ENCODE results near the gene PEX11B. TPM values are rescaled to one million over a fixed set of nuclear protein-coding genes. Genes with fewer than 3 reads are reported as not detected.

Gene PEX11B
- total RNA-seq, 1 donor from 2014 or later, result 26.6 TPM

DNA sequence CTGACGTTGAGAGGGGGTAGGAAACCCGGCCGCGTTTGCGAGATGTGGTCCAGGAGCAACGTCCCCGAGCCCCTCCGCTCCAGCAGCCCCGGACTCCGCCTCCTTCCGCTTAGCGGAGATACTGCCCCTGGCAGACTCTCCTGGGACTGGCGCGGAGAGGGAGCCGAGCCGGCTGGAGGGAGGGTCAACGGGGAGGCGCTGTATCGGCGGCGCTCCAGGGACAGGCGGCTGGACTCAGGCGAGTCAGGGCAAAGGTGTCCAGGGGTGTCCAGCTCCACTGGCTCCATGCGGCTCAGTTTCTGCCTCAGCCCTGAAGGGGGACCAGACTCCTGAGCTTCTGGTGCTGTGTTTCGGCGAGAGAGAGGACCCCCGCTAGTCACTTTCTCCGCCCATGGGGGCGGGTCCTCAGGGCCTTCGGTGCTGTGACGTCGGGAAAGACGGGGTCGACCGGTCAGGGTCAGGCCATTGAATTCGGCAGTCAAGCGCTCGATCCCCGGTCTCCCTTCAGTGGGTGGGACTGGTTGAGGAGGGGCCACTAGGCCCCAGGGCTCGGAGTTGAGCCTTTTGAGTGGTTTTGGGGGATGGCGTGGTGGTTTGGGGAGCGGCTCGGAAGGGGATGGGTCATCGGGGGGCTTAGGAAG, 42.1 kb upstream of the PEX11B start:
- Histone ChIP-seq H3K9ac (ENCODE audit: low read depth in 1 of 3, low read length in 3 of 3) (peak overlapping the region; percentile 79 to 87 (median 82)), H3K36me3 (ENCODE audit: control insufficient read depth in 3 of 3, insufficient read depth in 3 of 3, low read length in 3 of 3) (no peaks in the 10 kb centered on the region), H3K27ac (ENCODE audit: low read depth, low read length) (peak overlapping the region; percentile 77), H3K4me3 (ENCODE audit: low read length in 3 of 3) (peak overlapping the region; percentile 79 to 87 (median 86)), H3K27me3 (ENCODE audit: control insufficient read depth in 3 of 3, insufficient read depth in 3 of 3, low read length in 3 of 3) (no peaks in the 10 kb centered on the region), H3K9me3 (ENCODE audit: control insufficient read depth in 3 of 3, low read length in 3 of 3) (no peaks in the 10 kb centered on the region), H3K4me1 (ENCODE audit: control insufficient read depth in 3 of 3, insufficient read depth in 3 of 3, low read length in 3 of 3) (peaks cover 67 to 77% (median 73%) of the 10 kb centered on the region in 3 donors)

DNA sequence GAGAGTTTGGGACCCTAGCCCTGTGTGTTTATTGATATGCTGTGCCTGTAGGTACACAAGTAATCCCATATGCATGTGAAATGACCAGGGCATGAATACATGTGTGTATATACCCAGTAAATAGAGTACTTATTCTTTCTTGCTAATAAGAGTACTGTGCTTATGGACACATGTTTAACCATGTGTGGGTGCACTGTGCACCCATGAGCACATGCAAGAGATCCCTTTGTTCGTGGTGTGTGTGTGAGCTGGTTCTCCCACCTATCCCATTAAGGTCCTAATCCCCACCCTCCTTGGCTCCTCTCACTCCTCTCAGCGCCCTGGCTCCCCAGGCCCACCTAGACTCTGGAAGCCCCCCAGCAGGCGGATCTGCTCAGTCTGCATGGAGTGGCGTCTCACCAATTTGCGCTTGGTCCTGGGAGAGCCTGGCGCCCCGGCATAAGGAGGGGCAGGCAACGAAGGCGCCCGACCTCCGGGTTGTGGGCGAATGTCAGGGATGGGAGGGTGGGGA, 41.5 kb upstream of the PEX11B start:
- Histone ChIP-seq H3K27me3 (ENCODE audit: control insufficient read depth in 3 of 3, insufficient read depth in 3 of 3, low read length in 3 of 3) (no peaks in the 10 kb centered on the region), H3K9me3 (ENCODE audit: control insufficient read depth in 3 of 3, low read length in 3 of 3) (no peaks in the 10 kb centered on the region), H3K9ac (ENCODE audit: low read depth in 1 of 3, low read length in 3 of 3) (peak overlapping the region in 2 of 3 donors; percentile 82 to 87), H3K36me3 (ENCODE audit: control insufficient read depth in 3 of 3, insufficient read depth in 3 of 3, low read length in 3 of 3) (no peaks in the 10 kb centered on the region), H3K27ac (ENCODE audit: low read depth, low read length) (peak overlapping the region; percentile 77), H3K4me1 (ENCODE audit: control insufficient read depth in 3 of 3, insufficient read depth in 3 of 3, low read length in 3 of 3) (peaks cover 73 to 78% (median 76%) of the 10 kb centered on the region in 3 donors), H3K4me3 (ENCODE audit: low read length in 3 of 3) (peak overlapping the region; percentile 79 to 87 (median 86))

DNA sequence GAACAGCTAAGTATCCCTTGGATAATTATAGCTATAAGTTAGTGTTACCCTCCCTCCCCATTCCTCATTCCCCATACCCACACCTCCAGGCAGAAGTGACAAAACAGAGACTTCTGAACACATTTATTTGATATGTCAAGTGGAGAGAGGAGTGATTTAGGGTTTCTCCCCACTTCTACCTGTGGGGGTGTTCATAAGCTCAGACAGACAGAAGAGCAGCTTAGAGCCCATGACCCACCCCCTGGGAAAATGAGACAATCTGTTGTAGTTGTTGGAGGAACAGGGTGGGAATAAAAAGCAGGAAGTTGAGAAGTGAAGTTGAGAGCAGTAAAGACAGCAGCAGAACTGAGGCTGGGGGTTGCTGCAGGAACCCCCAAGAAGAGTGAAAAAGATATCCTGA, 40.8 kb upstream of the PEX11B start:
- no peaks in the 10 kb centered on the region for H3K27me3 ChIP-seq (ENCODE audit: control insufficient read depth in 3 of 3, insufficient read depth in 3 of 3, low read length in 3 of 3)
- no peak overlapping the region for H3K4me3 ChIP-seq (ENCODE audit: low read length in 3 of 3)
- H3K4me1 ChIP-seq (ENCODE audit: control insufficient read depth in 3 of 3, insufficient read depth in 3 of 3, low read length in 3 of 3), result peaks cover 79 to 81% (median 81%) of the 10 kb centered on the region in 3 donors
- H3K9me3 ChIP-seq (ENCODE audit: control insufficient read depth in 3 of 3, low read length in 3 of 3), result no peaks in the 10 kb centered on the region
- H3K36me3 ChIP-seq (ENCODE audit: control insufficient read depth in 3 of 3, insufficient read depth in 3 of 3, low read length in 3 of 3), result no peaks in the 10 kb centered on the region
- H3K27ac ChIP-seq (ENCODE audit: low read depth, low read length), result peak overlapping the region; percentile 14
- no peak overlapping the region for H3K9ac ChIP-seq (ENCODE audit: low read depth in 1 of 3, low read length in 3 of 3)

DNA sequence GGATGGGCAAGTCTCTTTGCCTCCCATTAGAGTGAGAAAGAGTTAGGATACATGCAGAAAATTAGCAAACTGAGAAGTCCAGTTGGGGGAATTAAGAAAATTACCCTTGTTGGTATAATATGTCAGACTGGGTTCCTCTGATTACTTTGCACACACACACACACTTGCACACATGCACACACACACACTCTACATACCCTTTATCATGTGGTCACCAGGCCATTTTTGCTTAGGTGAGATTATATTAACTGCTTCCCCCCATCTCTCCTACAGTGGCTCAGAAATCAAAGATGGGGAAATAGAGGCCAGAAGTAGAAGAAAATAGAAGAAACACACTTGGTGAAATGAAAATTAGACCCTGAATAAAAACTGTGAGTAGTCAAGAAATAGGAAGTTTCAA, 40.2 kb upstream of the PEX11B start:
- Histone ChIP-seq H3K9ac (ENCODE audit: low read depth in 1 of 3, low read length in 3 of 3) (no peak overlapping the region), H3K4me1 (ENCODE audit: control insufficient read depth in 3 of 3, insufficient read depth in 3 of 3, low read length in 3 of 3) (peaks cover 78 to 82% (median 79%) of the 10 kb centered on the region in 3 donors), H3K27ac (ENCODE audit: low read depth, low read length) (no peak overlapping the region), H3K27me3 (ENCODE audit: control insufficient read depth in 3 of 3, insufficient read depth in 3 of 3, low read length in 3 of 3) (no peaks in the 10 kb centered on the region), H3K9me3 (ENCODE audit: control insufficient read depth in 3 of 3, low read length in 3 of 3) (no peaks in the 10 kb centered on the region), H3K36me3 (ENCODE audit: control insufficient read depth in 3 of 3, insufficient read depth in 3 of 3, low read length in 3 of 3) (no peaks in the 10 kb centered on the region), H3K4me3 (ENCODE audit: low read length in 3 of 3) (peak overlapping the region in 1 of 3 donors; percentile 79)

DNA sequence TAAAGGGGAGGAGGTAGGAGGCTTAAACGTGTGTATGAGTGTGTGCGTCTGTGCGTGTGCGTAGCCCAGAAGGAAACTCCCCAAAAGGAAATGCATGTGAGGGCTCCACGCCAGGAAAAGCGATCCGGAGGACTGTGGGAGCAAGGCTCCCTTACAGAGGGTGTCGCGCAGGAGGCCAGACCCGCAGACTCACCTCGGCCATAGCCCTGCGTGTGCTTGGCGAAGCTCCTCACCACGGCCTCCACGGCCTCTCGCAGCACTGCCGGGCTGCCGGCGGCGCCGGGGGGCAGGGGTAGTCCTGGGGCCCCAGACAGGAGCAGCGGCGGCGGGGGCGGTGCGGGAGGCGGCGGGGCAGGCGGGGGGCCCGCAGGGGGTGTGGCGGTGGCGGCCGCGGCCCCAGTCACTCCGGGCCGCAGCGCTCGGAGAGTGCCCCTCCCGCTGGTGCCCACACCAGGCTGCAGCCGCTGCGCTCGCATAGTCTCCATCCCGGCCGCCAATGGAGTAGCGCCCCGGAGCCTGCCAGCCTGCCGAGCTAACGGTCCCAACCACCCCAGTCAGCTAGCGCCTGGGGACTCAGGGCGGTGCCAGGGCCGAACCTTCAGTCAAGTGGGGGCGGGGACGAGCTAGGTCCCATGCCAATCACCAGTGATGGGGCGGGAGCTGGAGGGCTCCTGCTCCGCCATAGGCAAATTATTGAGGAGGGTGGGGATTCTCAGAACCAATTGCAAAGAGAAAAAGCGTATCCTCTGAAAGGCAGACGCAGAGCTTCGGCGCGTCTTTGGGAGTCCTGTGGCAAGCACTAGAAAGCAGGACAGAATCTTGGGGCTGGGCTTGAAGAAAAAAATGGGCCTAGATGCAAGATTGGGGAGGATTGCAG, 39.2 kb upstream of the PEX11B start, which contains the start of gene LIX1L:
TSS of gene LIX1L (minus strand) at position 575 of the 877 bp plus-strand sequence. CDS start at position 485, 90 bp downstream.
- peak within 1 kb of the TSS; percentile 69 to 84 (median 79) for H3K4me3 ChIP-seq (ENCODE audit: low read length in 3 of 3)
- no peaks in the 10 kb centered on the region for H3K27me3 ChIP-seq (ENCODE audit: control insufficient read depth in 3 of 3, insufficient read depth in 3 of 3, low read length in 3 of 3)
- peak within 1 kb of the TSS; percentile 90 for H3K27ac ChIP-seq (ENCODE audit: low read depth, low read length)
- H3K36me3 ChIP-seq (ENCODE audit: control insufficient read depth in 3 of 3, insufficient read depth in 3 of 3, low read length in 3 of 3), result no peaks in the 10 kb centered on the region
- peak within 1 kb of the TSS; percentile 76 to 92 (median 79) for H3K9ac ChIP-seq (ENCODE audit: low read depth in 1 of 3, low read length in 3 of 3)
- H3K9me3 ChIP-seq (ENCODE audit: control insufficient read depth in 3 of 3, low read length in 3 of 3), result no peaks in the 10 kb centered on the region
- peaks cover 72 to 76% (median 73%) of the 10 kb centered on the region in 3 donors for H3K4me1 ChIP-seq (ENCODE audit: control insufficient read depth in 3 of 3, insufficient read depth in 3 of 3, low read length in 3 of 3)

DNA sequence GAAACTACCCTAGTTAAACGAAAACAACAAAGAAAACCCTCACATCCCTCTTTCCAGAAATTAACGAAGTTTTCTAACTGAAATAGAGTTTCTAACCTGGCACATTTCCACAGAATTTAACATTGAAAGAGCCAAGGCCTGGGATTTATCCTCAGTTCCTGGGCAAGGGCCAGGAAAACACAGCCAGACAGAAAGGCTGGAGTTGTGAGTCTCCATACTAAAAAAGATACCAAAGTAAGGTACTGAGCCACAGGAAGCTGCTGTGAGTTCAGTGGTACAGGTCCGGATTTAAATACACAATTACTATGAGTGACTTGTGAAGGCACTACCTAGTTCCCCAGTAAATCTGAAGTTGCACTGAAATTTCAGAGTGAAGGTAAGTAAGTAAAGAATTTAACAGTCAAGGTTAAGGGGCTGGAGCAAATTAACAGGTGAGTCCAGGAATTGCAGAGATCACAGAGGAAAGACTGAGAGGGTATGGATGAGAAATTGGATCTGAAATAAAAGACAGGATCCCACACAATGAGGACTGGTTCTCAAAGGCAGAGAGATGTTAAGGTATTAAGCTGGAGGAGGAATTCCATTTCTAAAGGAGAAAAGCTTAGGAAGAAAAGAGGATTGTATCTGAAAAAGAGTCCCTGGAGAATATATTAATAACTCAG, 38.4 kb upstream of the PEX11B start:
- Histone ChIP-seq H3K27me3 (ENCODE audit: control insufficient read depth in 3 of 3, insufficient read depth in 3 of 3, low read length in 3 of 3) (no peaks in the 10 kb centered on the region), H3K9ac (ENCODE audit: low read depth in 1 of 3, low read length in 3 of 3) (peak overlapping the region; percentile 76 to 92 (median 79)), H3K36me3 (ENCODE audit: control insufficient read depth in 3 of 3, insufficient read depth in 3 of 3, low read length in 3 of 3) (no peaks in the 10 kb centered on the region), H3K4me1 (ENCODE audit: control insufficient read depth in 3 of 3, insufficient read depth in 3 of 3, low read length in 3 of 3) (peaks cover 66 to 71% (median 69%) of the 10 kb centered on the region in 3 donors), H3K27ac (ENCODE audit: low read depth, low read length) (peak overlapping the region; percentile 90), H3K4me3 (ENCODE audit: low read length in 3 of 3) (peak overlapping the region; percentile 69 to 84 (median 77)), H3K9me3 (ENCODE audit: control insufficient read depth in 3 of 3, low read length in 3 of 3) (no peaks in the 10 kb centered on the region)

DNA sequence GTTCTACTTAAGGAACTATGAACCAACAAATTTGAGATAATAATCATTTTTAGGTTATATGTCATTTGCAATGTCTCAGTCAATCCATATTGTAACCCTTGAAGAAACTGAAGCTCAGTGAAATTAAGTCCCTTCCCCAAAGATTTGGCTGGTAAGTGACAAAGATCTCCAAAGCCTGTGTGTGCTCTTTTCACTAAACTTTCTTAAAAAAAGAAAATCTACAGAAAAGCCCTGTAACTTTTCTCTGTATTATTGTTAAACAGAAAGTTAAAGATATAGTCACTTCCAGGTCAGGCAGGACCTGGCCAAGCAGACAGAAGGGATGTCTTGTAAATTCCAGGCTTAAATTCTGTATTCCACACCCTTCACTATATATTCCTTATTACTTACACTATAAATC, 37.8 kb upstream of the PEX11B start:
- H3K4me1 ChIP-seq (ENCODE audit: control insufficient read depth in 3 of 3, insufficient read depth in 3 of 3, low read length in 3 of 3), result peaks cover 61 to 65% (median 64%) of the 10 kb centered on the region in 3 donors
- H3K9ac ChIP-seq (ENCODE audit: low read depth in 1 of 3, low read length in 3 of 3), result peak overlapping the region; percentile 76 to 92 (median 79)

DNA sequence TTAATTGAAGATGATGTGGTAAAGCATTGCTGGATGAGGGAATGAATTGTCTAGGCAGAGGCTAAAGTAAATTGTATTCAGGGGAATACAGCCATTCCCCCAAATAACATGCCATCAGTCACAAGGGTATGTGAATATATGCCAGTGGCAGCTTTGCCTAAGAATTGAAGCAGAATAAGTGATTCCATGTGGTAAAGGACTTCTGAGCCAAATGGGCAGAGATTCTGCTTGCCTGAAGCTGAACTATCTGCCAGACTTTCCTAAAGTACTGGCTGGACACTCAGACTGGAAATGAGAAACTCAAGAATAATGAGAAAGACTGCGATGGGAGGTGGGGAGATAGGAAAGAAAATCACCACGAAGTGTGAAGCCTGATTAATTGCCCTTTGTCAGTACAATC, 36.9 kb upstream of the PEX11B start:
- Histone ChIP-seq H3K36me3 (ENCODE audit: control insufficient read depth in 3 of 3, insufficient read depth in 3 of 3, low read length in 3 of 3) (peaks cover 0 to 3% (median 0%) of the 10 kb centered on the region in 3 donors), H3K9me3 (ENCODE audit: control insufficient read depth in 3 of 3, low read length in 3 of 3) (no peaks in the 10 kb centered on the region), H3K9ac (ENCODE audit: low read depth in 1 of 3, low read length in 3 of 3) (peak overlapping the region; percentile 54 to 92 (median 76)), H3K4me3 (ENCODE audit: low read length in 3 of 3) (peak overlapping the region; percentile 1 to 77 (median 11)), H3K27me3 (ENCODE audit: control insufficient read depth in 3 of 3, insufficient read depth in 3 of 3, low read length in 3 of 3) (no peaks in the 10 kb centered on the region), H3K4me1 (ENCODE audit: control insufficient read depth in 3 of 3, insufficient read depth in 3 of 3, low read length in 3 of 3) (peaks cover 56 to 63% (median 61%) of the 10 kb centered on the region in 3 donors), H3K27ac (ENCODE audit: low read depth, low read length) (peak overlapping the region; percentile 90)

More for the DNA sequence above, 37.8 kb upstream of the PEX11B start:
- Histone ChIP-seq H3K4me3 (ENCODE audit: low read length in 3 of 3) (peak overlapping the region; percentile 69 to 84 (median 77)), H3K27me3 (ENCODE audit: control insufficient read depth in 3 of 3, insufficient read depth in 3 of 3, low read length in 3 of 3) (no peaks in the 10 kb centered on the region), H3K36me3 (ENCODE audit: control insufficient read depth in 3 of 3, insufficient read depth in 3 of 3, low read length in 3 of 3) (no peaks in the 10 kb centered on the region), H3K27ac (ENCODE audit: low read depth, low read length) (peak overlapping the region; percentile 90), H3K9me3 (ENCODE audit: control insufficient read depth in 3 of 3, low read length in 3 of 3) (no peaks in the 10 kb centered on the region)

DNA sequence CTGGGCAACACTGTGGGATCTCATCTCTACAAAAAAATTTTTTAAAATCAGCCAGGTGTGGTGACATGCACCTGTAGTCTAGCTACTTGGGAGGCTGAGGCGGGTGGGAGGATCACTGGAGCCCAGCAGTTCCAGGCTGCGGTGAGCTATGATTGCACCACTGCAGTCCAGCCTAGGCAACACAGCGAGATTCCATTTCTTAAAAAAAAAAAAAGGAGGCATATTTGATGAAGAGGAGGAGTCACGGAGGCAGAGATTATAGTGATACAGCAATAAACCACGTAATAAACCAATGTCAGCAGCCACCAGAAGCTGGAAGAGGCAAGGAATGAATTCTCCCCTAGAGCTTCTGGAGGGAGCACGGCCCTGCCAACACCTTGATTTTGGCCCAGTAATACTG, 35.3 kb upstream of the PEX11B start:
- Histone ChIP-seq H3K27ac (ENCODE audit: low read depth, low read length) (no peak overlapping the region), H3K9me3 (ENCODE audit: control insufficient read depth in 3 of 3, low read length in 3 of 3) (no peaks in the 10 kb centered on the region), H3K4me1 (ENCODE audit: control insufficient read depth in 3 of 3, insufficient read depth in 3 of 3, low read length in 3 of 3) (peaks cover 57 to 58% (median 57%) of the 10 kb centered on the region in 3 donors), H3K9ac (ENCODE audit: low read depth in 1 of 3, low read length in 3 of 3) (no peak overlapping the region), H3K4me3 (ENCODE audit: low read length in 3 of 3) (no peak overlapping the region), H3K36me3 (ENCODE audit: control insufficient read depth in 3 of 3, insufficient read depth in 3 of 3, low read length in 3 of 3) (peaks cover 0 to 3% (median 0%) of the 10 kb centered on the region in 3 donors), H3K27me3 (ENCODE audit: control insufficient read depth in 3 of 3, insufficient read depth in 3 of 3, low read length in 3 of 3) (no peaks in the 10 kb centered on the region)

All from skeletal muscle tissue (tissue), 4 donors.